ENCODE results near the gene SCYGR5.

DNA sequence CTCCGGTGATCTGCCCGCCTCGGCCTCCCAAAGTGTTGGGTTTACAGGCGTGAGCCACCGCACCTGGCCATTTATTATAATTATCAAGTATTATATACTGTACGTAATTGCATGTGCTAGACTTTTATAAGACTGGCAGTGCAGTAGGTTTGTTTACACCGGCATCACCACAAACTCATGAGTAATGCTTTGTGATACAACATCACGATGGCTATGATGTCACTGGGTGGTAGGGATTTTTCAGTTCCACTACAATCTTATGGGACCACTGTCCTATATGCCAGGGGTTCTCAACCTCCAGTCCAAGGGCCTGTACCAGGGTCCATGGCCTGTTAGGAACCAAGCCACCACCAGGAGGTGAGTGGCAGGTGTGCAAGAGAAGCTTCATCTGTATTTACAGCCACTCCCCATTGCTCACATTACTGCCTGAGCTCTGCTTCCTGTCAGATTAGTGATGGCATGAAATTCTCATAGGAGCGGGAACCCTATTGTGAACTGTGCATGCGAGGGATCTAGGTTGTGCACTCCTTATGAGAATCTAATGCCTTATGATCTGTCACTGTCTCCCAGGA is 39.9 kb upstream of the SCYGR5 start:
- TF ChIP-seq, protein P1, sequence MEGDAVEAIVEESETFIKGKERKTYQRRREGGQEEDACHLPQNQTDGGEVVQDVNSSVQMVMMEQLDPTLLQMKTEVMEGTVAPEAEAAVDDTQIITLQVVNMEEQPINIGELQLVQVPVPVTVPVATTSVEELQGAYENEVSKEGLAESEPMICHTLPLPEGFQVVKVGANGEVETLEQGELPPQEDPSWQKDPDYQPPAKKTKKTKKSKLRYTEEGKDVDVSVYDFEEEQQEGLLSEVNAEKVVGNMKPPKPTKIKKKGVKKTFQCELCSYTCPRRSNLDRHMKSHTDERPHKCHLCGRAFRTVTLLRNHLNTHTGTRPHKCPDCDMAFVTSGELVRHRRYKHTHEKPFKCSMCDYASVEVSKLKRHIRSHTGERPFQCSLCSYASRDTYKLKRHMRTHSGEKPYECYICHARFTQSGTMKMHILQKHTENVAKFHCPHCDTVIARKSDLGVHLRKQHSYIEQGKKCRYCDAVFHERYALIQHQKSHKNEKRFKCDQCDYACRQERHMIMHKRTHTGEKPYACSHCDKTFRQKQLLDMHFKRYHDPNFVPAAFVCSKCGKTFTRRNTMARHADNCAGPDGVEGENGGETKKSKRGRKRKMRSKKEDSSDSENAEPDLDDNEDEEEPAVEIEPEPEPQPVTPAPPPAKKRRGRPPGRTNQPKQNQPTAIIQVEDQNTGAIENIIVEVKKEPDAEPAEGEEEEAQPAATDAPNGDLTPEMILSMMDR (IDR thresholded peaks at IDR 0.05; ENCODE audit: insufficient read depth, low read depth, low read length), result no peak
- no peak for TF ChIP-seq EZH2 (IDR thresholded peaks at IDR 0.05; ENCODE audit: insufficient read depth, low read length)
